Measurements from ENCODE around the gene CREB5. TPM values are rescaled to one million over a fixed set of nuclear protein-coding genes. Genes with fewer than 3 reads are reported as not detected.

The CREB5 gene
- total RNA-seq, 1 experiment from 2014 or later, result 2.1 TPM

DNA sequence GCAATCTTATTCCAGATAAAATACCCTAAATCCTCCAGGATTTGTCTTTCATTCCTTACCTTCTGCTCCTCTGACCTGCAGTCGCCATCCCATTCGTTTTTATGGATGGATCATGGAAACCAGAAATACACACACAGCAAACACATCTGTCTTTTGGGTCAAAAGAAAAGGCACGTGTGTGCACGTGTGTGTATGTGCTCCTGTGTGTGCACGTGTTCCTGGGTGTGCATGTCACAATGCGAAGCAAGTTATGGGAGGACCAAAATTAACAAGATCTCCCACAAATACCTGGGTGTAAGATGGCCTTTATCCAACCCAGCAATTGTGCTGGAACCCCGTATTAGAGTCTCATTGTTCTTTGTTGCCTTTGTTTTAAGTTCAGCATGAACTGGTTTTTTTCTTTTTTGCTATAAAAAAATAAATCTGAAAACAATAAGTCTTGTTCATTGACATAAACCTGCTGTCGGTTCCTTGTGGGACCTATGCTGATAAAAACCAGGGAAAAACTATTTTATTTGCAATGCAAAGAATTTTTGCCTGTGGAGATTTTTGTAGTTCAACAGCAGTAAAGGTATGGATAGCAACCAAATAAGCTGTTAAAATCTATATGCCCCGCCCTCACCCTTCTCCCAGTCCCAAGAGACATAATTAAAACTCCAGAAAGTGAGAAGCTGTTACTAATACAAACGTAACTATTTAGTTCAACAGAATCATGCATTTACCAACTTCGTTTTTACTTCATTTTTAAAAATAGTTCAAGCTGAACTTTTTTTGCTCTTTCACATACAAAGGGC is 229.6 kb downstream of the CREB5 start:
- H3K27me3 ChIP-seq (ENCODE audit: insufficient read depth, low read depth), result no peaks in the 10 kb centered on the region
- no peak overlapping the region for H3K4me3 ChIP-seq
- H3K27ac ChIP-seq, result no peak overlapping the region
- intact Hi-C loops (cut with micrococcal nuclease; ENCODE audit: unreplicated experiment), result no loop called here
- no peaks in the 10 kb centered on the region for H3K9me3 ChIP-seq (ENCODE audit: insufficient read depth, low read depth)
- no peaks in the 10 kb centered on the region for H3K9me2 ChIP-seq (ENCODE audit: insufficient read depth)
- no peaks in the 10 kb centered on the region for H3K36me3 ChIP-seq (ENCODE audit: low read depth)
- no peak for DNase-seq
- H3F3A ChIP-seq (ENCODE audit: insufficient read depth, low read depth), result no peaks in the 10 kb centered on the region
- CTCF ChIA-PET, result no interaction called here
- no peaks in the 10 kb centered on the region for H3K79me2 ChIP-seq (ENCODE audit: low read depth)
- no peaks in the 10 kb centered on the region for H3K4me1 ChIP-seq (replicated peaks; ENCODE audit: insufficient read depth)
- H3K4me2 ChIP-seq, result no peak overlapping the region
- BruUV-seq (replicated peaks), result no TSS peak
- H4K20me1 ChIP-seq (ENCODE audit: insufficient read depth), result no peaks in the 10 kb centered on the region
- H2AFZ ChIP-seq, result no peak overlapping the region
- TF ChIP-seq, protein P1, sequence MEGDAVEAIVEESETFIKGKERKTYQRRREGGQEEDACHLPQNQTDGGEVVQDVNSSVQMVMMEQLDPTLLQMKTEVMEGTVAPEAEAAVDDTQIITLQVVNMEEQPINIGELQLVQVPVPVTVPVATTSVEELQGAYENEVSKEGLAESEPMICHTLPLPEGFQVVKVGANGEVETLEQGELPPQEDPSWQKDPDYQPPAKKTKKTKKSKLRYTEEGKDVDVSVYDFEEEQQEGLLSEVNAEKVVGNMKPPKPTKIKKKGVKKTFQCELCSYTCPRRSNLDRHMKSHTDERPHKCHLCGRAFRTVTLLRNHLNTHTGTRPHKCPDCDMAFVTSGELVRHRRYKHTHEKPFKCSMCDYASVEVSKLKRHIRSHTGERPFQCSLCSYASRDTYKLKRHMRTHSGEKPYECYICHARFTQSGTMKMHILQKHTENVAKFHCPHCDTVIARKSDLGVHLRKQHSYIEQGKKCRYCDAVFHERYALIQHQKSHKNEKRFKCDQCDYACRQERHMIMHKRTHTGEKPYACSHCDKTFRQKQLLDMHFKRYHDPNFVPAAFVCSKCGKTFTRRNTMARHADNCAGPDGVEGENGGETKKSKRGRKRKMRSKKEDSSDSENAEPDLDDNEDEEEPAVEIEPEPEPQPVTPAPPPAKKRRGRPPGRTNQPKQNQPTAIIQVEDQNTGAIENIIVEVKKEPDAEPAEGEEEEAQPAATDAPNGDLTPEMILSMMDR (conservative IDR thresholded peaks at IDR 0.05), result no peak
- no peak for TF ChIP-seq EZH2 (IDR thresholded peaks at IDR 0.05; ENCODE audit: low read depth)
- POLR2A ChIA-PET (ENCODE audit: unreplicated experiment), result no interaction called here

DNA sequence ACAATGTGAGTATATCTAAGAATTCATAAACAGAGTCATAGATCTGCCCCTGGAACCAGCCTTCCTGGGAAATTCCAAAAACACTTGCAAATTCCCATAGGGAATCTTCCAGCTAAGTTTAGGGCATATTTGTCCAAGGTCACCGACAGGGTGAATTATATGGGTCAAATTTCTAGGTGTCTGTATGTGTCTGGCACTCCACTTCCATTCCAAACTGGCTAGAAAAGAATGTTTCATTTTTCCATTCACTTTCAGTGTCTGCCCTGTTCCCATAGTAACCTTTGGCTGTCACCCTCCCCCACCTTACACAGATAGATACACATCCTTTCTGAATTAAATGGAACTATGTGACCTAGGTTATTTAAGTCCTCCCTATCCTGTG is 230.9 kb downstream of the CREB5 start:
- H3K9me3 ChIP-seq (ENCODE audit: insufficient read depth, low read depth), result no peaks in the 10 kb centered on the region

DNA sequence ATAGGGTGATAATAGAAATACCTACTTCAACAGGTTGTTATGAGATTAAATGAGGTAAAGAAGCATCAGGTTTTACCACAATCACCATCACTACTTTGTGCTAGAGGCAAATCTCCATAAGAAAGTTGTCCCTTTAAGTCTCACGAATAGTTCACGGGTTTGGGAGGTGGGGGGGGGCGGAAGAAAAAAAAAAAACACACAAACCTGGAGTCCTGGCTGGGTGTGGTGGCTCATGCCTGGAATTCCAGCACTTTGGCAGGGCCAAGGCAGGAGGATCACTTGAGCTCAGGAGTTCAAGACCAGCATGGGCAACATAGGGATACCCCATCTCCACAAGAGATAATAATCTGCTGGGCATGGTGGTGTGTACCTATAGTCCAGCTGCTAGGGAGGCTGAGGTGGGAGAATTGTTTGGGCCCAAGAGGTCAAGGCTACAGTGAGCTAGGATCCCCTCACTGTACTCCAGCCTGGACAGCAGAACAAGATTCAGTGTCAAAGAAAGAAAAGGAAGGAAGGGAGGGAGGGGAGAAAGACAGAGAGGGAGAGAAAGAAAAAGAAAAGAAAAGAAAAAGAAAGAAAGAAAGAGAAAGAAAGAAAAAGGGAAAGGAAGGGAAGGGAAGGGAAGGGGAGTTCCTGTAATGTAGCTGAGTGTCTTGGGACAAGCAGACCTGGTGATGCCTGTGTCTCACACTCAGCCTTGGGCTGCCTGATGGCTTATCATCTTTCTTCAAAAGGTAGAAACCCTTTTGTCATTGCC is 231.4 kb downstream of the CREB5 start:
- no peak for TF ChIP-seq EZH2 (IDR thresholded peaks at IDR 0.05; ENCODE audit: low read depth)
- TF ChIP-seq, protein P1 (conservative IDR thresholded peaks at IDR 0.05), result no peak
- BruUV-seq (replicated peaks), result no TSS peak
- Histone ChIP-seq H3K9me3 (ENCODE audit: insufficient read depth, low read depth) (no peaks in the 10 kb centered on the region), H3F3A (ENCODE audit: insufficient read depth, low read depth) (no peaks in the 10 kb centered on the region), H3K27me3 (ENCODE audit: insufficient read depth, low read depth) (no peaks in the 10 kb centered on the region), H3K4me3 (no peak overlapping the region), H3K4me2 (no peak overlapping the region), H3K9me2 (ENCODE audit: insufficient read depth) (no peaks in the 10 kb centered on the region), H3K27ac (no peak overlapping the region), H4K20me1 (ENCODE audit: insufficient read depth) (no peaks in the 10 kb centered on the region), H2AFZ (no peak overlapping the region), H3K79me2 (ENCODE audit: low read depth) (no peaks in the 10 kb centered on the region), H3K4me1 (replicated peaks; ENCODE audit: insufficient read depth) (no peaks in the 10 kb centered on the region), H3K36me3 (ENCODE audit: low read depth) (no peaks in the 10 kb centered on the region)
- ChIA-PET POLR2A (ENCODE audit: unreplicated experiment) (no interaction called here), CTCF (no interaction called here)
- intact Hi-C loops (cut with micrococcal nuclease; ENCODE audit: unreplicated experiment), result no loop called here
- no peak for DNase-seq

More for the DNA sequence above, 230.9 kb downstream of the CREB5 start:
- intact Hi-C loops (cut with micrococcal nuclease; ENCODE audit: unreplicated experiment), result no loop called here
- H3F3A ChIP-seq (ENCODE audit: insufficient read depth, low read depth), result no peaks in the 10 kb centered on the region
- H3K36me3 ChIP-seq (ENCODE audit: low read depth), result no peaks in the 10 kb centered on the region
- DNase-seq, result no peak
- H3K4me2 ChIP-seq, result no peak overlapping the region
- no peak overlapping the region for H3K27ac ChIP-seq
- TF ChIP-seq, protein P1 (conservative IDR thresholded peaks at IDR 0.05), result no peak
- no peak for TF ChIP-seq EZH2 (IDR thresholded peaks at IDR 0.05; ENCODE audit: low read depth)
- no peak overlapping the region for H2AFZ ChIP-seq
- POLR2A ChIA-PET (ENCODE audit: unreplicated experiment), result no interaction called here
- H3K9me2 ChIP-seq (ENCODE audit: insufficient read depth), result no peaks in the 10 kb centered on the region
- CTCF ChIA-PET, result no interaction called here
- H3K4me3 ChIP-seq, result no peak overlapping the region
- BruUV-seq (replicated peaks), result no TSS peak
- H4K20me1 ChIP-seq (ENCODE audit: insufficient read depth), result no peaks in the 10 kb centered on the region
- no peaks in the 10 kb centered on the region for H3K27me3 ChIP-seq (ENCODE audit: insufficient read depth, low read depth)
- no peaks in the 10 kb centered on the region for H3K4me1 ChIP-seq (replicated peaks; ENCODE audit: insufficient read depth)
- no peaks in the 10 kb centered on the region for H3K79me2 ChIP-seq (ENCODE audit: low read depth)
